Neural cell (in vitro differentiated cells): ENCODE data around the gene FAM168B. TPM values are rescaled to one million over a fixed set of nuclear protein-coding genes. Genes with fewer than 3 reads are reported as not detected.

Experiments
- H2AFZ ChIP-seq: fragments of 200-600, 300-800 bp; sonication (generic), shearing (Covaris generic); 2 replicates; pipeline ENCODE4 v1.6.0; 2014; ENCODE audit warnings: low read depth, mild to moderate bottlenecking, antibody characterized with exemption, low read length, moderate library complexity
- H3F3A ChIP-seq: fragments of 200-600 bp; shearing (Covaris generic); 2 replicates; pipeline ENCODE4 v1.6.1; 2016; ENCODE audit warnings: mild to moderate bottlenecking, moderate library complexity, mixed read lengths, antibody characterized with exemption, low read length; ENCODE audit not compliant: insufficient read depth, poor library complexity, severe bottlenecking
- H3K27ac ChIP-seq: fragments of 200-600, 300-800 bp; sonication (generic), shearing (Covaris generic); 2 replicates; pipeline ENCODE4 v1.5.1; 2014; ENCODE audit warnings: mild to moderate bottlenecking, low read length, moderate library complexity
- H3K27me3 ChIP-seq: fragments of 300-800, 200-600 bp; sonication (generic), shearing (Covaris generic); 2 replicates; pipeline ENCODE4 v1.6.0; 2014; ENCODE audit warnings: mild to moderate bottlenecking, low read depth, low read length, moderate library complexity; ENCODE audit not compliant: insufficient read depth
- H3K36me3 ChIP-seq: fragments of 300-800, 200-600 bp; sonication (generic), shearing (Covaris generic); 2 replicates; pipeline ENCODE4 v1.5.1; 2014; ENCODE audit warnings: mild to moderate bottlenecking, antibody characterized with exemption, low read length, moderate library complexity; ENCODE audit not compliant: insufficient read depth
- H3K4me2 ChIP-seq: fragments of 300-800, 200-600 bp; sonication (generic), shearing (Covaris generic); 2 replicates; pipeline ENCODE4 v1.6.0; 2014; ENCODE audit warnings: mild to moderate bottlenecking, low read length
- H3K4me3 ChIP-seq: fragments of 300-800, 200-600 bp; sonication (generic), shearing (Covaris generic); 2 replicates; pipeline ENCODE4 v1.5.1; 2014; ENCODE audit warnings: mild to moderate bottlenecking, low read length, moderate library complexity
- H3K79me2 ChIP-seq: fragments of 200-600 bp; shearing (Covaris generic); replicated peaks from 2 replicates; pipeline ENCODE4 v1.6.0; 2014; ENCODE audit warnings: mild to moderate bottlenecking, low read length, moderate library complexity; ENCODE audit not compliant: insufficient read depth
- H3K9ac ChIP-seq: fragments of 300-800, 200-600 bp; sonication (generic), shearing (Covaris generic); 2 replicates; pipeline ENCODE4 v1.6.1; 2016; ENCODE audit warnings: mild to moderate bottlenecking, low read length, mixed read lengths
- H3K9me2 ChIP-seq: fragments of 200-600 bp; shearing (Covaris generic); 2 replicates; pipeline ENCODE4 v1.6.1; 2016; ENCODE audit warnings: mild to moderate bottlenecking, low read length, mixed read lengths; ENCODE audit not compliant: insufficient read depth
- H3K9me3 ChIP-seq: fragments of 200-600, 300-800 bp; sonication (generic), shearing (Covaris generic); 2 replicates; pipeline ENCODE4 v1.6.1; 2016; ENCODE audit warnings: mild to moderate bottlenecking, mixed run types, low read length, moderate library complexity, mixed read lengths
- H4K20me1 ChIP-seq: fragments of 200-600 bp; shearing (Covaris generic); 2 replicates; pipeline ENCODE4 v1.6.1; 2016; ENCODE audit warnings: mild to moderate bottlenecking, mixed run types; ENCODE audit not compliant: insufficient read depth
- EP300 ChIP-seq: fragments of 450-650 bp; conservative IDR thresholded peaks from 2 replicates; pipeline ENCODE4 v1.6.1; 2014; ENCODE audit warnings: antibody characterized with exemption, mild to moderate bottlenecking, moderate library complexity; ENCODE audit not compliant: poor library complexity, severe bottlenecking
- EZH2 ChIP-seq: fragments of 200-600, 300-800 bp; shearing (Covaris generic), sonication (generic); IDR thresholded peaks from 2 replicates; pipeline ENCODE4 v1.6.1; 2014; ENCODE audit warnings: antibody characterized with exemption, low read length, borderline replicate concordance, mild to moderate bottlenecking; ENCODE audit not compliant: insufficient read depth, poor library complexity, severe bottlenecking
- MXI1 ChIP-seq: fragments of 450-650 bp; conservative IDR thresholded peaks from 2 replicates; pipeline ENCODE4 v1.6.1; 2014; ENCODE audit warnings: antibody characterized with exemption, mild to moderate bottlenecking; ENCODE audit not compliant: poor library complexity, severe bottlenecking
- POLR2AphosphoS5 ChIP-seq: IDR thresholded peaks from 2 replicates; pipeline ENCODE4 v1.6.1; 2012
- RAD21 ChIP-seq: fragments of 450-650 bp; conservative IDR thresholded peaks from 2 replicates; pipeline ENCODE4 v1.6.1; 2014; ENCODE audit warnings: antibody characterized with exemption, mild to moderate bottlenecking, moderate library complexity
- SMC3 ChIP-seq: fragments of 450-650 bp; conservative IDR thresholded peaks from 2 replicates; pipeline ENCODE4 v1.6.1; 2014; ENCODE audit warnings: antibody characterized with exemption, mild to moderate bottlenecking, moderate library complexity; ENCODE audit not compliant: poor library complexity
- TAF1 ChIP-seq: IDR thresholded peaks from 2 replicates; pipeline ENCODE4 v1.6.1; 2012; ENCODE audit warnings: low read depth
- polyA plus RNA-seq: library from polyadenylated mRNA; depleted of rRNA; stranded (reverse); fragments of >200 nt; gene quantifications from 2 replicates; pipeline ENCODE4 v1.2.3, GENCODE V29; 2014
- TF ChIP-seq, protein P1 (sequence below): fragments of 450-650 bp; IDR thresholded peaks from 2 replicates; pipeline ENCODE4 v1.5.1; 2014; ENCODE audit warnings: antibody characterized with exemption, mild to moderate bottlenecking, moderate library complexity; ENCODE audit not compliant: poor library complexity, severe bottlenecking
- TF ChIP-seq, protein P2 (sequence below): IDR thresholded peaks from 2 replicates; pipeline ENCODE4 v1.6.1; 2012; ENCODE audit warnings: borderline replicate concordance

FAM168B gene
- polyA plus RNA-seq, 1 donor from 2014 or later: 162 TPM

DNA sequence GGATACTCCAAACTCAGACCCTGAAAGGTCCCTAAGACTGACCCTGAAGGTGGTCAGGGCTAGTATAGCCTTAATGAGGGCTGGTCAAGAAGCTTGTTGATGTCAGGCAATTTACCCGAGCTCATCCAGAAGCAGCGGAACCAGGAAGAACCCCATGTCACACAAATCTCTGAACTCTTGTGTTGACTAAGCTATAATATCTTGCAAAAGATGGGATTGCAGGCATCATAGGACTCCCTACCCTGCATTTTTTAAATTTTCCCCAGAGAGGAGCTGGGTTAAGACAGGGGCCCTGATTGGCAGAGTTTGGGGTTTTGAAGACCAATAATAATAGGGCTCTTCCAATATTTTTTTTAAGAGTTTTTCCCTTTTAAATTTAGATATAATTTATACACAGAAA, 9.9 kb upstream of the FAM168B start:
- no peaks in the 10 kb centered on the region for H3F3A ChIP-seq
- no peaks in the 10 kb centered on the region for H3K9me3 ChIP-seq
- no peaks in the 10 kb centered on the region for H3K27me3 ChIP-seq
- no peak overlapping the region for H3K27ac ChIP-seq
- no peaks in the 10 kb centered on the region for H4K20me1 ChIP-seq
- H2AFZ ChIP-seq: no peak overlapping the region
- H3K9ac ChIP-seq: no peak overlapping the region
- no peak for TF ChIP-seq POLR2AphosphoS5
- no peak for TF ChIP-seq TAF1
- no peak overlapping the region for H3K4me3 ChIP-seq
- H3K36me3 ChIP-seq: no peaks in the 10 kb centered on the region
- H3K4me2 ChIP-seq: no peak overlapping the region
- H3K79me2 ChIP-seq: peaks cover 25% of the 10 kb centered on the region
- H3K9me2 ChIP-seq: no peaks in the 10 kb centered on the region

DNA sequence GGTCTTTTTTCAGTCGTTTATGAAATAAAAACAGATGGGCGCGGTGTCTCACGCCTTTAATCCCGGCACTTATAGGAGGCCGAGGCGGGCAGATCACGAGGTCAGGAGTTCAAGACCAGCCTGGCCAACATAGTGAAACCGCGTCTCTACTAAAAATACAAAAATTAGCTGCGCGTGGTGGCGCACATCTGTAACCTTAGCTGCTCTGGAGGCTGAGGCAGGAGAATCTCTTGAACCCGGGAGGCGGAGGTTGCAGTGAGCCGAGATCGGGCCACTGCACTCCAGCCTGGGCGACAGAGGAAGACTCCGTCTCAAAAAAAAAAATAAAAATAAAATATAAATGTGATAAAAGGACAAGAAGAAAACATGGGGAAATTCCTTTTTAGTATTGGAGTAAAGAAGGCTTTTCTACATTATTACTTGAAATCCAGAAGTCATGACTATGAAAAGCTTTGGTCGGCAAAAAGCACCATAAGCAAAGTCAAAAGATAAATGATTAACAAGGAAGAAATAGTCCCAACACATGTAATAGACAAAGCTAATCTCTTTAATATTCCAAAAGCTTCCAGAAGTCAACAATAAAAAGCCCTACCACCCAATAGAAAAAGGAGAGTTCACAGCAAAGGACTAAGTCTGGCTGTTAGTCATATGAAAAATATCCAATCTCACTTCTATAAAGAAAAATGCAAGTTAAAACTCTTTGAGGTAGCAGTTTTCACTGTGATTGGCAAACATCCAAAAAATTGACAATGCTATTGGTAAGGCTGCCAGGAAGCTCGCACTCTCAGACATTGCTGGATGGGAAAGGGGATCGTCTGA, 1.4 kb upstream of the FAM168B start:
- Histone ChIP-seq H3K79me2 (peaks cover 31% of the 10 kb centered on the region), H2AFZ (no peak overlapping the region), H3F3A (no peaks in the 10 kb centered on the region), H3K36me3 (no peaks in the 10 kb centered on the region), H3K27ac (no peak overlapping the region), H4K20me1 (no peaks in the 10 kb centered on the region), H3K4me2 (no peak overlapping the region), H3K9me2 (no peaks in the 10 kb centered on the region), H3K9ac (peak overlapping the region; percentile 93), H3K27me3 (no peaks in the 10 kb centered on the region), H3K4me3 (peak overlapping the region; percentile 90), H3K9me3 (no peaks in the 10 kb centered on the region)
- TF ChIP-seq, protein P1, sequence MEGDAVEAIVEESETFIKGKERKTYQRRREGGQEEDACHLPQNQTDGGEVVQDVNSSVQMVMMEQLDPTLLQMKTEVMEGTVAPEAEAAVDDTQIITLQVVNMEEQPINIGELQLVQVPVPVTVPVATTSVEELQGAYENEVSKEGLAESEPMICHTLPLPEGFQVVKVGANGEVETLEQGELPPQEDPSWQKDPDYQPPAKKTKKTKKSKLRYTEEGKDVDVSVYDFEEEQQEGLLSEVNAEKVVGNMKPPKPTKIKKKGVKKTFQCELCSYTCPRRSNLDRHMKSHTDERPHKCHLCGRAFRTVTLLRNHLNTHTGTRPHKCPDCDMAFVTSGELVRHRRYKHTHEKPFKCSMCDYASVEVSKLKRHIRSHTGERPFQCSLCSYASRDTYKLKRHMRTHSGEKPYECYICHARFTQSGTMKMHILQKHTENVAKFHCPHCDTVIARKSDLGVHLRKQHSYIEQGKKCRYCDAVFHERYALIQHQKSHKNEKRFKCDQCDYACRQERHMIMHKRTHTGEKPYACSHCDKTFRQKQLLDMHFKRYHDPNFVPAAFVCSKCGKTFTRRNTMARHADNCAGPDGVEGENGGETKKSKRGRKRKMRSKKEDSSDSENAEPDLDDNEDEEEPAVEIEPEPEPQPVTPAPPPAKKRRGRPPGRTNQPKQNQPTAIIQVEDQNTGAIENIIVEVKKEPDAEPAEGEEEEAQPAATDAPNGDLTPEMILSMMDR: no peak
- no peak for TF ChIP-seq TAF1
- TF ChIP-seq EP300: no peak
- no peak for TF ChIP-seq MXI1
- TF ChIP-seq SMC3: no peak
- TF ChIP-seq POLR2AphosphoS5: no peak
- TF ChIP-seq, protein P2, sequence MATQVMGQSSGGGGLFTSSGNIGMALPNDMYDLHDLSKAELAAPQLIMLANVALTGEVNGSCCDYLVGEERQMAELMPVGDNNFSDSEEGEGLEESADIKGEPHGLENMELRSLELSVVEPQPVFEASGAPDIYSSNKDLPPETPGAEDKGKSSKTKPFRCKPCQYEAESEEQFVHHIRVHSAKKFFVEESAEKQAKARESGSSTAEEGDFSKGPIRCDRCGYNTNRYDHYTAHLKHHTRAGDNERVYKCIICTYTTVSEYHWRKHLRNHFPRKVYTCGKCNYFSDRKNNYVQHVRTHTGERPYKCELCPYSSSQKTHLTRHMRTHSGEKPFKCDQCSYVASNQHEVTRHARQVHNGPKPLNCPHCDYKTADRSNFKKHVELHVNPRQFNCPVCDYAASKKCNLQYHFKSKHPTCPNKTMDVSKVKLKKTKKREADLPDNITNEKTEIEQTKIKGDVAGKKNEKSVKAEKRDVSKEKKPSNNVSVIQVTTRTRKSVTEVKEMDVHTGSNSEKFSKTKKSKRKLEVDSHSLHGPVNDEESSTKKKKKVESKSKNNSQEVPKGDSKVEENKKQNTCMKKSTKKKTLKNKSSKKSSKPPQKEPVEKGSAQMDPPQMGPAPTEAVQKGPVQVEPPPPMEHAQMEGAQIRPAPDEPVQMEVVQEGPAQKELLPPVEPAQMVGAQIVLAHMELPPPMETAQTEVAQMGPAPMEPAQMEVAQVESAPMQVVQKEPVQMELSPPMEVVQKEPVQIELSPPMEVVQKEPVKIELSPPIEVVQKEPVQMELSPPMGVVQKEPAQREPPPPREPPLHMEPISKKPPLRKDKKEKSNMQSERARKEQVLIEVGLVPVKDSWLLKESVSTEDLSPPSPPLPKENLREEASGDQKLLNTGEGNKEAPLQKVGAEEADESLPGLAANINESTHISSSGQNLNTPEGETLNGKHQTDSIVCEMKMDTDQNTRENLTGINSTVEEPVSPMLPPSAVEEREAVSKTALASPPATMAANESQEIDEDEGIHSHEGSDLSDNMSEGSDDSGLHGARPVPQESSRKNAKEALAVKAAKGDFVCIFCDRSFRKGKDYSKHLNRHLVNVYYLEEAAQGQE: no peak
- TF ChIP-seq EZH2: no peak
- no peak for TF ChIP-seq RAD21
